Stimulated activated CD4-positive, alpha-beta T cell treated with anti-CD3 and anti-CD28 coated beads, TNF-alpha, amount 100 ng/mL, for 4 hours (primary cell): ENCODE measurements around the gene LRP1.

Experiments used
- DNase-seq, 3 experiments: peaks; one replicate each; pipeline ENCODE4 v3.0.0-alpha.2; 2020; ENCODE audit warnings: low read depth in 3 of 3

Gene LRP1

GRCh38 chr12:57134949-57135348 is 6.7 kb downstream of the LRP1 start:
- DNase-seq, result no peak

GRCh38 chr12:57135527-57136326 is 7.4 kb downstream of the LRP1 start:
- no peak for DNase-seq

GRCh38 chr12:57138526-57139272 is 10.4 kb downstream of the LRP1 start:
- no peak for DNase-seq

GRCh38 chr12:57139796-57140649 is 11.7 kb downstream of the LRP1 start:
- no peak for DNase-seq

- DNase-seq, result no peak
Observed at GRCh38 chr12:57141249-57141648, 13.0 kb downstream of the LRP1 start.

- DNase-seq, result no peak
Observed at GRCh38 chr12:57142121-57142520, 13.8 kb downstream of the LRP1 start.

- DNase-seq, result no peak
Observed at GRCh38 chr12:57142727-57143126, 14.4 kb downstream of the LRP1 start.

- no peak for DNase-seq
Observed at GRCh38 chr12:57143454-57143853, 15.2 kb downstream of the LRP1 start.

GRCh38 chr12:57145460-57146059 is 17.3 kb downstream of the LRP1 start:
- no peak for DNase-seq

- no peak for DNase-seq
Observed at GRCh38 chr12:57146092-57146491, 17.8 kb downstream of the LRP1 start.

GRCh38 chr12:57146961-57147944 is 19.0 kb downstream of the LRP1 start, which contains the start of gene LRP1-AS:
Gene LRP1-AS, minus strand, starts transcription at chr12:57147619.
- DNase-seq, result no peak

- DNase-seq, result no peak
Observed at GRCh38 chr12:57148469-57149244, 20.4 kb downstream of the LRP1 start.

GRCh38 chr12:57149245-57149900 is 21.1 kb downstream of the LRP1 start:
- no peak for DNase-seq

GRCh38 chr12:57150400-57151000 is 22.2 kb downstream of the LRP1 start:
- no peak for DNase-seq

- no peak for DNase-seq
Observed at GRCh38 chr12:57151741-57152630, 23.7 kb downstream of the LRP1 start.

GRCh38 chr12:57152639-57153038 is 24.4 kb downstream of the LRP1 start:
- DNase-seq, result no peak

- no peak for DNase-seq
Observed at GRCh38 chr12:57153415-57153997, 25.2 kb downstream of the LRP1 start.
